ENCODE data around the gene NPR3.

NPR3 gene

GRCh38 chr5:32736842-32737241 lies 25.7 kb downstream of the NPR3 start:
- FAIRE-seq = no peak
- TF ChIP-seq POLR2A (IDR thresholded peaks at IDR 0.05; ENCODE audit: low read depth, low read length) (no peak), POLR2AphosphoS5 (IDR thresholded peaks at IDR 0.05; ENCODE audit: low read depth, low read length) (no peak), TAF1 (IDR thresholded peaks at IDR 0.05; ENCODE audit: borderline replicate concordance, low read depth, low read length) (no peak)
- no peak for DNase-seq (ENCODE audit: insufficient read length)

- no peak for DNase-seq (ENCODE audit: insufficient read length)
- TF ChIP-seq TAF1 (IDR thresholded peaks at IDR 0.05; ENCODE audit: borderline replicate concordance, low read depth, low read length) = no peak
- no peak for FAIRE-seq
These were observed 29.5 kb downstream of the NPR3 start for GRCh38 chr5:32740651-32741050.

- TF ChIP-seq POLR2AphosphoS5 (IDR thresholded peaks at IDR 0.05; ENCODE audit: low read depth, low read length) = no peak
- no peak for TF ChIP-seq POLR2A (IDR thresholded peaks at IDR 0.05; ENCODE audit: low read depth, low read length)
- no peak for TF ChIP-seq TAF1 (IDR thresholded peaks at IDR 0.05; ENCODE audit: borderline replicate concordance, low read depth, low read length)
- DNase-seq (ENCODE audit: insufficient read length) (no peak), FAIRE-seq (no peak)
These were observed 34.2 kb downstream of the NPR3 start for GRCh38 chr5:32745317-32745716.

GRCh38 chr5:32752411-32752810 lies 41.3 kb downstream of the NPR3 start:
- DNase-seq (ENCODE audit: insufficient read length) (no peak), FAIRE-seq (no peak)
- TF ChIP-seq TAF1 (IDR thresholded peaks at IDR 0.05; ENCODE audit: borderline replicate concordance, low read depth, low read length) = no peak
- TF ChIP-seq POLR2A (IDR thresholded peaks at IDR 0.05; ENCODE audit: low read depth, low read length) = no peak
- TF ChIP-seq POLR2AphosphoS5 (IDR thresholded peaks at IDR 0.05; ENCODE audit: low read depth, low read length) = no peak

GRCh38 chr5:32753051-32753450 lies 41.9 kb downstream of the NPR3 start:
- DNase-seq (ENCODE audit: insufficient read length) = no peak

GRCh38 chr5:32753765-32754164 lies 42.6 kb downstream of the NPR3 start:
- no peak for TF ChIP-seq TAF1 (IDR thresholded peaks at IDR 0.05; ENCODE audit: borderline replicate concordance, low read depth, low read length)
- FAIRE-seq (no peak), DNase-seq (ENCODE audit: insufficient read length) (no peak)

More at GRCh38 chr5:32753051-32753450, 41.9 kb downstream of the NPR3 start:
- no peak for FAIRE-seq
- TF ChIP-seq POLR2AphosphoS5 (IDR thresholded peaks at IDR 0.05; ENCODE audit: low read depth, low read length) = no peak
- no peak for TF ChIP-seq TAF1 (IDR thresholded peaks at IDR 0.05; ENCODE audit: borderline replicate concordance, low read depth, low read length)
- TF ChIP-seq POLR2A (IDR thresholded peaks at IDR 0.05; ENCODE audit: low read depth, low read length) = no peak

- FAIRE-seq (no peak), DNase-seq (ENCODE audit: insufficient read length) (no peak)
- TF ChIP-seq TAF1 (IDR thresholded peaks at IDR 0.05; ENCODE audit: borderline replicate concordance, low read depth, low read length) = no peak
- TF ChIP-seq POLR2AphosphoS5 (IDR thresholded peaks at IDR 0.05; ENCODE audit: low read depth, low read length) = no peak
- TF ChIP-seq POLR2A (IDR thresholded peaks at IDR 0.05; ENCODE audit: low read depth, low read length) = no peak
These were observed 43.2 kb downstream of the NPR3 start for GRCh38 chr5:32754284-32754683.

- FAIRE-seq (no peak), DNase-seq (ENCODE audit: insufficient read length) (no peak)
- TF ChIP-seq POLR2A (IDR thresholded peaks at IDR 0.05; ENCODE audit: low read depth, low read length) (no peak), POLR2AphosphoS5 (IDR thresholded peaks at IDR 0.05; ENCODE audit: low read depth, low read length) (no peak), TAF1 (IDR thresholded peaks at IDR 0.05; ENCODE audit: borderline replicate concordance, low read depth, low read length) (no peak)
These were observed 49.0 kb downstream of the NPR3 start for GRCh38 chr5:32760091-32760509.

GRCh38 chr5:32765266-32765665 lies 54.1 kb downstream of the NPR3 start:
- TF ChIP-seq POLR2A (IDR thresholded peaks at IDR 0.05; ENCODE audit: low read depth, low read length) (no peak), POLR2AphosphoS5 (IDR thresholded peaks at IDR 0.05; ENCODE audit: low read depth, low read length) (no peak), TAF1 (IDR thresholded peaks at IDR 0.05; ENCODE audit: borderline replicate concordance, low read depth, low read length) (no peak)
- DNase-seq (ENCODE audit: insufficient read length) = no peak
- FAIRE-seq = no peak

GRCh38 chr5:32767948-32768467 lies 56.9 kb downstream of the NPR3 start:
- no peak for FAIRE-seq
- no peak for DNase-seq (ENCODE audit: insufficient read length)

GRCh38 chr5:32769711-32770110 lies 58.6 kb downstream of the NPR3 start:
- TF ChIP-seq POLR2AphosphoS5 (IDR thresholded peaks at IDR 0.05; ENCODE audit: low read depth, low read length) (no peak), POLR2A (IDR thresholded peaks at IDR 0.05; ENCODE audit: low read depth, low read length) (no peak), TAF1 (IDR thresholded peaks at IDR 0.05; ENCODE audit: borderline replicate concordance, low read depth, low read length) (no peak)

More at GRCh38 chr5:32767948-32768467, 56.9 kb downstream of the NPR3 start:
- no peak for TF ChIP-seq POLR2A (IDR thresholded peaks at IDR 0.05; ENCODE audit: low read depth, low read length)
- TF ChIP-seq TAF1 (IDR thresholded peaks at IDR 0.05; ENCODE audit: borderline replicate concordance, low read depth, low read length) = no peak
- TF ChIP-seq POLR2AphosphoS5 (IDR thresholded peaks at IDR 0.05; ENCODE audit: low read depth, low read length) = no peak

GRCh38 chr5:32770444-32770843 lies 59.3 kb downstream of the NPR3 start:
- DNase-seq (ENCODE audit: insufficient read length) (no peak), FAIRE-seq (no peak)
- TF ChIP-seq POLR2A (IDR thresholded peaks at IDR 0.05; ENCODE audit: low read depth, low read length) (no peak), TAF1 (IDR thresholded peaks at IDR 0.05; ENCODE audit: borderline replicate concordance, low read depth, low read length) (no peak), POLR2AphosphoS5 (IDR thresholded peaks at IDR 0.05; ENCODE audit: low read depth, low read length) (no peak)

More at GRCh38 chr5:32769711-32770110, 58.6 kb downstream of the NPR3 start:
- FAIRE-seq (no peak), DNase-seq (ENCODE audit: insufficient read length) (no peak)

GRCh38 chr5:32771037-32771436 lies 59.9 kb downstream of the NPR3 start:
- FAIRE-seq = no peak
- no peak for DNase-seq (ENCODE audit: insufficient read length)
- TF ChIP-seq TAF1 (IDR thresholded peaks at IDR 0.05; ENCODE audit: borderline replicate concordance, low read depth, low read length) = no peak

Data from GM12892 (cell line).